Esophagus squamous epithelium (tissue), 4 donors: ENCODE data around the gene TOM1L1.

Experiments
- CTCF ChIP-seq, 6 experiments: fragments of 450-650 bp in 4 of 6; fragments of 200-600 bp in 2 of 6; sonication (generic) in 2 of 6; IDR thresholded peaks; one replicate each; pipeline ENCODE4 v1.5.1; 2016 to 2019; ENCODE audit warnings: antibody characterized with exemption in 6 of 6, mild to moderate bottlenecking in 4 of 6, moderate library complexity in 4 of 6
- POLR2A ChIP-seq, 4 donors: fragments of 450-650 bp; IDR thresholded peaks; one replicate each; pipeline ENCODE4 v1.6.1; 2017; ENCODE audit warnings: antibody characterized with exemption in 4 of 4, mild to moderate bottlenecking in 4 of 4, moderate library complexity in 3 of 4

GRCh38 chr17:54976316-54976715 is 75.7 kb downstream of the TOM1L1 start:
- no peak for TF ChIP-seq CTCF (IDR thresholded peaks at IDR 0.05)
- no peak for TF ChIP-seq POLR2A (IDR thresholded peaks at IDR 0.05)
